Activated CD4-positive, alpha-beta T cell treated with anti-CD3 and anti-CD28 coated beads for 48 hours (primary cell): ENCODE data around the gene POLDIP3.
"Not testable (repeated sequence)": the region's sequence is repeated elsewhere in the genome, so short reads cannot be mapped to it uniquely, and the experiment has no call there.

ENCODE experiments used
- DNase-seq: peaks from one replicate; pipeline ENCODE4 v3.0.0-alpha.2; 2020

POLDIP3 gene

DNA sequence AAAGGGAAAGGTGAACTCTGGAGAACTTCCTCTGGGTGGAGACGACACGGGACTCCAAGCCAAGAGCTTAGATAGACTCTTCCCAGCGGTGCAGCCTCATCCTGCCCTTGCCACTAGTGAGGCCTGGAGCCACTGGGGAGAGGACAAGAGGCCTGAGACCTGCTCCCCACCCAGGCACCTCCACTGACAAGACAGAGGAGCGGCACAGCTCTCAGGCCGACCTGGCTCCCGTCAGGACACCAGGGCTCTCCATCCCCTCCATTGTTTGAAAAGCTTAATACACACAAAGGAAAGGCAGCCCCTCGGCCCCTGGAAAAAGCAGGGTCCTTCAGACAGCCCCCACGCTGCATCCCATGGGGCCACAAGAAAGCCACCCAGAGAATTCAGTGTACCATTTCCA lies 29.6 kb downstream of the POLDIP3 start:
- no peak for DNase-seq

DNA sequence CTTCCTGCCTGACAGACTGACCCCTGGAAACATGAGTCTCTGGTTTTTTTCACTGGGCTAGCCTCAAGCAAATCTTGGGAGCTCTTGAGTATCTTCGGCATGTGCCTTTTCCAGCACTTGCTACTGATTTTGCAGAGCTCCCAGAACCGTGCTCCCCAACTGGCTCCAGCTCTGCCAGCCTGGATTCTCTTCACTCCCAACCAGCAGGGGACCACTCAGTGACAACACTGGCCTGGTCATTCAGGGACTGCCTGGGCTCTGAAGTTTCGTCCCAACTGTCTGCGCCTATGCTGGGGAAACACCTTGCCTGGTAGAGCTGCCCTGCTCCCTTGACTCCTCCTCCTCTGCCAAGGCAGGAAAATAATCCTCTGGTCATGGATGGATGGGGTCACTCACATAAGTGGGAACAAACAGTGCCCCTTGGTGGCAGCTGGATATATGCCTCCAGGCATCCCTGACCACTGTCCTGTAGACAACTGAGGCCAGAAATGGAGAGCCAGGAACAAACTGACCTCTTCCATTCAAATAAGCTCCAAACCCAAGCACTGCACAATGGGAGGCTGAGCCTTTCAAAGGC lies 30.2 kb downstream of the POLDIP3 start:
- DNase-seq = no peak

DNA sequence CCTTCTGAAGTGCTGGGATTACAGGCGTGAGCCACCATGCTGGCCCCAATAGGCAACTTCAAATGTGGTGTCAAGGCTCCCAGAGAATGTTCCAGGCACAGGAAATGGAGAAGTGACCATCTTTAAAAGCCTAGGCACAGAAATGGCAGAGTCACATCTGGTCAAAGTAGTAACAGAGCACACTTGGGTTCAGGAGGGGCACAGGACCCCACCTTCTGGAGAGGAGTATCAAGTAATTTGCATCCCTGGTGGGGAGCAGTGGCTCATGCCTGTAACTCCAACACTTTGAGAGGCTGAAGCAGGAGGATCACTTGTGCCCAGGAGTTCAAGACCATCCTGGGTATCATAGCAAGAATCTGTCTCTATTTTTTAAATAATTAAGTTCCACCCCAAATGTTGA lies 31.7 kb downstream of the POLDIP3 start:
- DNase-seq = no peak

DNA sequence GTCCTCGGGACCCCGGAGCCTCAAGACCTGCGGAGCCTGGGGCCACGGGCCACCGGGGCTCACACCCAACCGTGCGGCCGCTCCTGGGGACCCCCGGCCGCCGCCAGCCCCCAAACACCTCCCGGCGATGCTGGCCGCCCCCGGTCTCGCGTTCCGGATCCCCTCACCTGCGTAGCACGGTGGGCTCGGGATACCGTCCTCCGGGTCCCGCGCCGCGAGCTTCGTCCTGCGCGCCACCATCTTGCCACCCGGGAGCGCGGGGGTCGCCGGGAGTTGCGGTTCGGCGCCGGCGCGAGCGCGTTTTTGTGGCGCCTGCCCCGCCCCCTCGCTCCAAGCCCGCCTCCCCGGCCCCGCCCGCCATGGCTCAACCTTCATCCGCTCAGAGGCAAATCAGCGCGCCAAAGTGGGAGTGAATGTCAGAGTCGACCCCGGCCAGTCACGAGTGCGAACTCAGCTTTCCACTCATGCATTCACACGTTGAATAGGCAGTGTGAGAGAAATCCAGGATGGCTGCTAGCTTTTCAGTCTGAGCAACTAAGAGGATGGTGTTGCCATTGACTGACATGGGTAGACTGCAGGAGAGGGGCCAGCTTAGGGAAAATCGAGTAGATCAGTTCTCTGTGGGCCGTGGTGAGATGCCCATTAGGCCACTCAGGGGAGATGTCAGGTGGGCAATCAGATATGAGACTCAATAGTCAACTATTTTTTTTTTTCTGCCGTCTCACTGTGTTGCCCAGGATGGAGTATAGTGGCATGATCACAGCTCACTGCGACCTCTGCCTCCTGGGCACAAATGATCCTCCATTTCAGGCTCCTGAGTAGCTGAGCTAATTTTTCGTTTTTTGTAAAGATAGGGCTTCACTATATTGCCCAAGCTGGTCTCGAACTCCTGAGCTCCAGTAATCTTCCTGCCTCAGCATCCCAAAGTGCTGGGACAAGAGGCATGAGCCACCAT lies 32.6 kb downstream of the POLDIP3 start:
- peak; percentile 90 for DNase-seq

DNA sequence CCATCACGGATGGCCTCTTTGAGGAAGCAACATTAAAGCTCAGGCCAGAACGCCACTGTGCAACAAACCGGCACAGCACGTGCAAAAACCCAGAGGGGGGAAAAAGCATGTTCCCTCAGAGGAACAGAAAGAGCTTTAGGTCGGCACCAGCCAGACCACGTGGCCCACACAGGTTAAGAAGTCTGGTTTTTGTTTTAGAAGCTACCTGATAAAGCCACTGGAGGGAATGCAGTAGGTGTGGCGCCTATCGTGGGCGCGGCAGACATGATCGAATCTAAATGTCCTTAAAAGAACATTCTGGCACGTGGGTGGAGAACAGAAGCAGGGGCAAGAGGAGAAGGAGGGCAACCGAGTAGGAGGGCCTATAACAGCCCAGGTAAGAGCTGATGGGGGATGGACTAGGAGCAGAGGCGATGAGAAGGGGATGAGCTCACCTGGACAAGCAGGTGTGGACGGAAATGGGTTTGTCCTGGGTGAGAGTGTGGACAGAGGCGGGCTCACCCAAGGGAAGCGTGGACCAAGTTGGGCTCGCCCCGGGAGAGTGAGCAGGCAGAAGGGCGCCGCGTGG lies 33.4 kb downstream of the POLDIP3 start:
- not testable (repeated sequence) for DNase-seq

DNA sequence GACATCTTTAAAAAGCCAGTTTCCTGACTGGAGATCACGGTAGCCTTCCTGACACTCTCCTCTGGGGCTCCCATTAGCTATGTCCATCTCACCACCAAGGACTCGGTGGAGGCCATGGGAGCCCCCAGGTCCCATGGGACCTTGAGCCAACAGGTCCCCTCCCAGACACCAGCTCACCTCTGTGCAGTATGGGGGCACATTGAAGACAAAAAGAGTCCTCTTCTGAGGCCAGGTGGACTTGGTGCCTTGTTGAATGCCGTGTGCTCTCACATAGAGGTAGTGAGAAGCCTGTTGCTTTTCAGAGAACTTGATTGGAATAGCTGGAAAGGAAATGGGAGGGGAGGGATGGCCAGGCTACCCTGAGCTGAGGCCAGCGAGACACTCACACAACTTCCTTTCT lies 34.6 kb downstream of the POLDIP3 start:
- not testable (repeated sequence) for DNase-seq

DNA sequence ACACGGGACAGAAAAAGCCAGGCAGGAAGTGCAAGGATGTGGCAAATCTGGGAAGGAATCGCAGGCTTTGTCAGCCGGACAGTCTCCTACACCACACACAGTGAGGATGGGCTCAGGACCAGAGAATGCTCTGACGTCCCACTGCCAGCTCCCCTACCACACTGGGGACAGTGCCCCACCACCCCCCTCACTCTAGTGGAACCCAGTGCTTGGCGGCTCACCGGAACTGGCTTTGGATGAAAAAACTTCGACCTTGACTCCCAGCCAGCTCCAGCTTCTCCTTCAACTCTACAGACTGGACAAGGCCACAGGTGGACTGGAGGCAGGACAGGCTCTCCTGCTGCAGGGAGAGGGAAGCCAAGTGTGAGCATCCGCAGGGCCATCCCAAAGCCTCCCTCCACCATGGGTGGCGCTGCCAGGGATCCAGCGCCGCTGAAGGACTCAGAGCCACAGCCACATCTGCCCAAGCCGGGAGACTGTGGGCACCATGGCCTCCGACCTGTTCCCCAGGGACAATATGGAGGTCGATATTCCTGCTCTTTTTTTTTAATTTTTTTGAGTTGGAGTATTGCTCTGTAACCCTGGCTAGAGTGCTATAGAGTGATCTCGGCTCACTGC lies 37.0 kb downstream of the POLDIP3 start:
- DNase-seq = no peak

DNA sequence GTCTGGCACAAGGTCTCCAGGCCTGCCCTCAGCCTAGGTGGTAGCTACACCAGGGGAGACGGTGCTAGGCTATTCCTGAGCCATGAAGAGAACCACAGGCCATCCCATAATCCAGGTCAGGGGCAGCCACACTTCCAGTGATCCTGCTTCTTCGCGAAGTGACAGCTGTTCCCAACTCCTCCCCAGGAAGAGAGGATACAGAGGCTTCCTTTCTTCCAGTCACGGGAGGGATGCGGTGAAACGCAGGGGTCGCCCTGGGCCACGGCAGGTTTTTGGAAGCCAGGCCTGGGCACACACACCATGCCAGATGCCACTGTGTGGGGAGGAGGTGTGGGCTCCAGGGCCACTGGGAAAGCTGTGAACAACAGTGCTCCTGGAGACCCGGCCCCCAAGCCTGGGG lies 37.5 kb downstream of the POLDIP3 start:
- DNase-seq = not testable (repeated sequence)

DNA sequence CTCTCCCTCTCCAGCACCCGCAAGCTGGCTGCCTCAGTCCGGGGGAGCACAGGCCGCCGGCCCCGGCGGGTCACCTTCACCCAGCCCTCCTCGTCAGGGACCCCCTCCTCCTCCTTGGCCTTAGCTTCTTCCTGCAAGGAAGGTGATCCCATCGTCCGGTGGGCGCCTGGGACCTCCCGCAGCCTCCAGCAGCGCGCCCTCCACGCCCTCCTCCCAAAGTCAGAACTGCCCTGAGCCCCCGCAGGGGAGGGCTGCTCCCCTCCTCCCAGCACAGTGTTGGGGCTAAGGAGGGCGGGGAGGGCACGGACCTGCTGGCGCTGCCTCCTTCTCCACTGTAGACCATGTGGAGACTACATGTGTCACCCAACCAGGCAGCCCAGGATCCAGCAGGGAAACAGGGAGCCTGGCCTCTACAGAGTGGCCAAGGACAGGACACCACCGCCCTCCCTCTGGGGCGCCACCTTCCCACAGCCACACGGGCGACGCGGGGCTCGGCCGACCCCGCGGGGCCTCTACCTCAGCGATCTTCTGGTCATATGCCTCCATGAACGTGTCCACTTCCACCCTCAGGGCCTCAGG lies 38.6 kb downstream of the POLDIP3 start:
- not testable (repeated sequence) for DNase-seq

DNA sequence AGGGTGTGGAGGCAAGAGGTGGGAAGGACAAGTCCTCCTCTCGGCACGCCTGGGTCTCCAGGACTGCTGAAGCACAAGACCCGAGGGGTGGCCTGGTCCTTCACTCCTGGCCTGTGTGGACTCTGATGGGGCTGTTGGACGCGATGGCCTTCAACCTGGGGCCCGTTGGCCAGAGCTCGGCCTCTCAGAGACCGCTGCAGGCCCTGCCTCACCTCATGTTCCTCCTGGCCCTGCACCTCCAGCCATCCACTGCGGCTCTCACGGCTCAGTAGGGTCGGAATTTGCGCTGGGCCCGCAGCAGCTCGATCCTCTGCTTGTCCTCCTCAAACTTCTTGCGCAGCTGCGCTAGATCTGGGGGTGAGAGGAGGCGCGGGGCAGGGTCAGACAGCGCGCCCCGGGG lies 40.2 kb downstream of the POLDIP3 start:
- not testable (repeated sequence) for DNase-seq

DNA sequence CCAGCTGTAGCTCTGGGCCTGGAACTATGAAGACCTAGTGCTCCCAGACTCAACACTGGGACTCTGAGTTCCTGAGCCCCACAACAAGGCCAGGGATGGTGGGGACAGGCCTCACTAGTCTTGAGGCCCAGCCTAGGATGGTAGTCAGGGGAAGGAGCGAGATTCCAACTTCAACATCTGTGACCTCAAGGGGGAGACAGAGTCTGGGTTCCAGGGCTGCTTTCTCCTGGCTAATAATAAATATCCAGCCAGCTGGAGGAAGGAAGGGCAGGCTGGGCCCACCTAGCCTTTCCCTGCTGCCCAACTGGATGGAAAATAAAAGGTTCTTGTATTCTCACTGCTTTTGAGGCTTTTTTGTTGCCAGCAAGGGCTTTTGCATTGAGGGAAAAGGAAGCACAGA lies 40.6 kb downstream of the POLDIP3 start:
- not testable (repeated sequence) for DNase-seq

DNA sequence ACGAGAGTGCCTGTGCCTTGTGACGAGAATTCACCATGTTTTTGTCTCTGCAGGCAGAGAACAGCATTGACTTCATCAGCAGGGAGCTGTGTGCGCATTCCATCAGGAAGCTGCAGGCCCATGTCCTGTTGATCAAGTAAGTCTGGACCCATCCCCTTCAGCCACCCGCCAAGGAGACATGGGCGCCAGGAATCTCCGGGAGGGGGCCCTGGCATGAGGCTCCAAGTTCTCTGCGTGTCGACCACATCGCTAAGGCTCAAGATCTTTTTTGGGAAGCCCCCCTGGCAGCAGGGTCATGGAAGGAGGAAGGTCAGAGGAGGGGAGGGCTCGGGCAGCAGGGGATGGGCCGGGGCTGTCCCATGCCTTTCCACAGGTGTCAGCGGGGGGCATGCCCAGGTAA lies 43.6 kb downstream of the POLDIP3 start:
- DNase-seq = not testable (repeated sequence)

DNA sequence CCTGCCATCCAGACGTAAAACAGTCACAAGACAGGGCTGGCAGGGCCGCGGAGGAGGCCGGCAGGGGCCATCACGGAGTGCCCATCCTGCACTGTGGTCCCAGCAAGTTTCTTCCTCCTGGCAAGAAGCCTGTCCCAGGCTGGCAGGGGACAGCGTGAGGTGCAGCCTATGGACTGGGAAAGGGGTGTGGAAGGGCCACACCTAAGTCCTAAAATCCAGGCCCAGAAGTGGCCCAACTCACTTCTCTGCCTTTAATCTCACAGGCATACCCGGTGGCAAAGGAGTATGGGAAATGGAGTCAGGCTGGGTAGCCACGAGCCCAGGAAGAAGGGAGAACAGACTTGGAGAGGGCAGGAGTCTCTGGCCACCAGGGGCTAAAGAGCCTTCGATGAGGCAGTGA lies 44.1 kb downstream of the POLDIP3 start:
- DNase-seq = not testable (repeated sequence)

DNA sequence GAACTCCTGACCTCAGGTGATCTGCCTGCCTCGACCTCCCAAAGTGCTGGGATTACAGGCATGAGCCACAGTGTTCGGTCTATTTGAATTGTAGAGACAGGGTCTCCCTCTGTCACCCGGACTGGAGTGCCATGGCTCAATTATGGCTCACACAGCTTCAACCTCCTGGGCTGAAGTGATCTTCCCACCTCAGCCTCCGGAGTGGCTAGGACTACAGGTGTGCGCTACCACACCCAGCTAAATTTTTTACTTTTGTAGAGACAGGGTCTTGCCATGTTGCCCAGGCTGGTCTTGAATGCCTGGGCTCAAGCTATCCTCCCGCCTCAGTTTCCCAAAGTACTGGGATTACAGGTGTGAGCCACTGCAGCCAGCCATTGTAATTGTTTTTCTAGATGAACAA lies 46.7 kb downstream of the POLDIP3 start:
- DNase-seq = not testable (repeated sequence)

DNA sequence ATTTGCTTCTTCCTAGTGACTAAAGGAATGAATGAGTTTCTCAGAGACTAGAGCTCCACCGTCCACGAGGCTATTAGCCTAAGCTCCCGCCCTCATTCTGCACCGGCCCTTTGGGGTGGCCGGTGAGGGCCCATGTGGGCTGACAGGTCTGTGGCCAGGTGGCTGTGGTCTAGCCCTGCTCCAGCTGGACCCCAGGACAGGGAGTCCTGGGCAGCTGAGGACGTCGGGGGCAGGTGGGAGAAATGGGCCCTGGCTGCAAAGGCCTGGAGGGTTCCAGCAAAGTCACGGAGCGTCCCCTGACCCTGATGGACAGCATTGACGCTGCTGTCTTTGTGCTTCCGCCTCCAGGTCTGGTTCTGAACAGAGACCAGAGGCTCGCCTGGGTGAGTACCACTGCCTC lies 48.7 kb downstream of the POLDIP3 start:
- no peak for DNase-seq

DNA sequence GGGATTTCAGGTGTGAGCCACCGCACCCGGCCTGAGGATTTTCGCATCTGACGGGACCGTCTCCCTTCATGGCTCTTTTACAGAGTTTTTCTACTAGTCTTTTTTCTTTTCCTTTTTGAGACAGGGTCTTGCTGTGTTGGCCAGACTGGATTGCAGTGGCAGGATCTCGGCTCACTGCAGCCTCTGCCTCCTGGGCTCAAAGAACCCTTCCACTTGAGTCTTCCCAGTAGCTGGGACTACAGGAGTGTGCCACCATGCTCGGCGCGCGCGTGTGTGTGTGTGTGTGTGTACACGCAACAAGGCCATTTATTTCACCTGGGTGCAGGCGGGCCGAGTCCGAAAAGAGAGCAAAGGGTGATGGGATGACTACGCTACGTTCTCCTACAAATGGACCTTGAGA lies 50.0 kb downstream of the POLDIP3 start:
- no peak for DNase-seq

DNA sequence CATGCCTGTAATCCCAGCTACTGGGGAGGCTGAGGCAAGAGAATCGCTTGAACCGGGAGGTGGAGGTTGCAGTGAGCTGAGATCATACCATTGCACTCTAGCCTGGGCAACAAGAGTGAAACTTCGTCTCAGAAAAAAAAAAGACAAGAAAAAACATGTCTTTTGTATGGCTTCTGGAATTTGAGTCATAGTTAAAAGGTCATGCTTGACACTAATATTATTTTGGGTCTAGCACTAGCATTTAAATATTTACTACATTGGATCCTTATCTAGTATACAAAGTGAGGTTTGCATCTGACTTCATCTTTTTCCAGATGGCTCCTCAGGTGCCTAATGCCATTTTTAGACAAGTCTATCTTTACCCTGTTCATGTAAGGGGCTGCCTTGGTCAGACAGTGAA lies 50.7 kb downstream of the POLDIP3 start:
- DNase-seq = not testable (repeated sequence)

DNA sequence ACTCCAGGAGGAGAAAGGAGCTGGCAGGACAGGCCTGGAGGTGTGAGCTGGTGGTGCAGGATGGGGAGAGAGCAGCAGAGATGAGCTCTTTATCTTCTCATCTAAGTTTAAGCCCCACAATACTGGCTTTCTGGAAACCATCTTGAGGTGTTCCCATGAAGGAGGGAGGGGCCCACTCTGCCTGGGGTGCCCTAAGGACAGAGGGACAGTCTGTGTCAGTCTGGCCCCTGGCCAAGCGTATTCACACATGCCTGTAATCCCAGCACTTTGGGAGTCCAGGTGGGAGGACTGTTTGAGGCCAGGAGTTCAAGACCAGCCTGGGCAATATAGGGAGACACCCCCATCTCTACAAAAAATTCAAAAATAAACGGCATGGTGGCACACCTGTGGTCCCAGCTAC lies 52.0 kb downstream of the POLDIP3 start:
- DNase-seq = no peak

DNA sequence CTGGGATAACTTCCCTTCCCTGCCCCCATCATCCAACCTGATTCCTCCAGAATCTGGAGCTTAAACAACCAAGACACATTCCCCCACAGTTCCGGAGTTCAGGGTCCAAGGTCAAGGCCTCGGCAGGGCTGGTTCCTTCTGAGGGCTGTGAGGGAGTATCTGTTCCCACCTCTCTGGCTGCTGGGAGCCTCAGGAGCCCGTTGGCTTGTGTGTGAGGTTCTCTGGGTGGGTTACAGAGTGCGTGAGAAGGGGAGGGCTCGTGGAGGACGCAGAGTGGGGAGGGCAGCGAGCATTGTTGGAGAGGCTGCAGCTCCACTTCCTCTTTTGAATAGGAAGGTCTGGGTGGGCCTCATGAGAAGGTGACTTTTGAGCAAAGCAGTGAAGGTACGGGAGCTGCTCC lies 52.4 kb downstream of the POLDIP3 start:
- DNase-seq = no peak

DNA sequence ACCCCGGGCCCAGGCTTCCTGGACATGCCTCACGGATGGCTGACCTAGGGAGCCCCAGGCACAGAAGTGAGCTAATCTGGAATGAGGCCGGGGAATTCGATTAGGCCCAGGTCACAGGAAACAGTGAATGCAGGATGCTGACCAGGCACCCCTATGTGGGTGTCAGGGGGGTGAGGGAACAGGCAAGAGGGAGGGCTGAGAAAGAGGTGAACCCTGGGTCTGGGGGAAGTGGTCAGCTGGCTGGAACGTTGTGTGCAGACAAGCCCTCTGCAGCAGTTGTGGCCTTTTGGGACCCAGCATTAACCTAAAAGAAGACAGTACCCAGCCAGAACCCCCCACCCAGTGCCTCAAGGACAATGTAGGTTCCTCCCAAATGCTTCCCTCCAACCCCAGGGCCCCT lies 52.8 kb downstream of the POLDIP3 start:
- DNase-seq = no peak

DNA sequence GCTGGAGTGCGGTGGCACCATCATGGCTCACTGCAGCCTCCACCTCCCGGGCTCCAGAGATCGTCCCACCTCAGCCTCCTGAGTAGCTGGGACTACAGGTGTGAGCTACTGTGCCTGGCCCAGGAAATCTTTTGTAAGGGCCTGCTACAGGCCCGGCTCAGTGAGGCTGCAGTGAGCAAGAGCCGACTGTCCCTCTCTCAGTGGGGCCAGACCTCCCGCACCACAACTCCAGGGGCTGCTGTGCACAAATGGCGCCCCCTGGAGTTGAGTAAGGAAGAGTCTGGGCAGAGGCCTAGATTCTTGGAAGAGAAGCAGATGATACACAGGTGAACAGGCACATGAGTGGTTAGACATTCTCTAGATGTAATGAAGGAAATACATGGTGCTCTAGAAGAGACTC lies 53.9 kb downstream of the POLDIP3 start:
- peak; percentile 35 for DNase-seq

DNA sequence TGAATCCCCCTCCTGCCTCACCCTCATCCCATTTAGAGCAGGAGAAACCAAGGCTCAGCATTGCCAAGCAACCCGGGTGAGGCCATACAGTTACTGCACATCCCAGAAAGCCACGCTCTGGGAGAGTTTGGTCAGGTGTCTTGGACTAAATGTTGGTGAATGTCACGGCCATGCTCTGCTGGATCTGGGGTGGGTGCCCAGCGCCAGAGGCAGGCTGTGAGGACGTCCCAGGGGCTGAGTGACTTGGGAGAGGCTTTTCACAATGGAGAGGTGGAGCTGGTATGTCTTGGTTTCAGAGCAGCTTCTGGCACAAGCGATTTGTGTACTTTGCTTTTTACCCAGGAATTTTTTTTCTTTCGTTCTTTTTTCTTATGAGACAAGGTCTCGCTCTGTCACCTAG lies 54.3 kb downstream of the POLDIP3 start:
- DNase-seq = no peak
